HTR-8/SVneo (cell line): Measurements from ENCODE around the gene SFR1.
"Not testable (repeated sequence)": the region's sequence is repeated elsewhere in the genome, so short reads cannot be mapped to it uniquely, and the experiment has no call there.

Source experiments
- DNase-seq: peaks from one replicate; pipeline ENCODE4 v3.0.0; 2011; ENCODE audit warnings: low spot score, mixed read lengths; ENCODE audit not compliant: insufficient read length
- FAIRE-seq: peaks from 2 replicates; lab custom pipeline; 2011; peaks lifted over from hg19 to GRCh38; lab: Jason Lieb, UNC

SFR1 gene

DNA sequence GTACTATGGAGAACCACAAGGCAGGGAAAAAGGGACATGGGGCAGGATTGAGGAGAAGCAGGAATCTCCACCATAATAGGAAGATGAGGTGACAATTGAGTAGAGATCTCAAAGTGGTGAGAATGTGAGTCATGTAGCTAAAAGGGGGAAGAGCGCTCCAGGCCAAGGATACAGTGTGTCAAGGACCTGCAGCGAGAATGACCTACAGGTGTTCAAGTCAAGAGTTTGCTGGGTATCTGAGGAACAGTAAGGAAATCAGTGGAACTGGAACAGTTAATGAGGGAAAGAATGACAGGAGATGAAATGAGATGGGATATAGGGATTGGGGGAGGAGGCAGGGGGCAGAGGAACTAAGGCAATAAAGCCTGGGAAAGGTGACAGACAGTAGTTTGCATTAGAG lies 33.6 kb downstream of the SFR1 start:
- DNase-seq (no peak), FAIRE-seq (no peak)

DNA sequence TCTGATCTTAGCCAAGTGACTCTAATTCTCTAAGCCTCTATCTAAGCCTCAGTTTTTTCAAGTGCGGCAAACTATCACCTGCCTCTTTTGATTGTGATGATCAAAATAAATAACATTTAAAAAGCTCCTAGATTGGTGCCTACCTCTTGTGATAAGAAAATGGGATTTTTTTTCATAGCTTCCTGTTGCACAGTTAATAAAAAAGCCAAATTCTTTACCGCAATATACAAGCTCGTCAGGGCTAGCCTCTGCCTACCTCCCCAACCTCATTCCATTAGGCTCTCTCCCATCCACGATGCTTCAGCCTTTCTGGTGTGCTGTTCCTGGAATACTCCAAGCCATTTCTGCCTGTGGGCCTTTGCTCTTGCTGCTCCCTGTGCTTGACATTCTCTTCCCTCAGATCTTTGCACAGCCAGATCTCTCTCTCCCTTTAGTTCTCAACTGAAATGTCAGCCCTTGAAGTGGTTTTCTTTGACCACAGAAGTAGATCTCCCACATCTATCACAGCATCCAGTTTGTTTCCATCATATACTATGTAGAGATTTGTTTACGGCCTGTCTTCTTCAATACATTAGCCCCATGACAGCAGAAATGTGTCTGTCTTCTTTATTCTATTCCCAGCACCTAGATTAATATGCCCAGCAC lies 48.8 kb downstream of the SFR1 start:
- DNase-seq: no peak
- no peak for FAIRE-seq

DNA sequence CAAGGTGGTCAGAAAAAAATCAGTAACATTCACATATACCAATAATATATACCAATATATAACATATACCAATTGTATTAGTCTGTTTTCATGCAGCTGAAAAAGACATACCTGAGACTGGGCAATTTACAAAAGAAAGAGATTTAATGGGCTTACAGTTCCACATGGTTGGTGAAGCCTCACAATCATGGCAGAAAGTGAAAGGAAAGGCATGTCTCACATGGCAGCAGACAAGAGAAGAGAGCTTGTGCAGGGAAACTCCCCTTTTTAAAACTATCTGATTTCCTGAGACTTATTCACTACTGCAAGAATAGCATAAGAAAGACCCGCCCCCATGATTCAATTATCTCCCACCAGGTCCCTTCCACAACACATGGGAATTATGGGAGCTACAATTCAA lies 52.2 kb downstream of the SFR1 start:
- FAIRE-seq, DNase-seq: not testable (repeated sequence)
